NCI-H187 treated with DMSO at 0.1 percent for 48 hours (cell line): ENCODE results near the gene COL13A1.

Experiments used
- DNase-seq: peaks from one replicate; lab custom pipeline; 2025; lab: John Stamatoyannopoulos, UW

The COL13A1 gene

DNA sequence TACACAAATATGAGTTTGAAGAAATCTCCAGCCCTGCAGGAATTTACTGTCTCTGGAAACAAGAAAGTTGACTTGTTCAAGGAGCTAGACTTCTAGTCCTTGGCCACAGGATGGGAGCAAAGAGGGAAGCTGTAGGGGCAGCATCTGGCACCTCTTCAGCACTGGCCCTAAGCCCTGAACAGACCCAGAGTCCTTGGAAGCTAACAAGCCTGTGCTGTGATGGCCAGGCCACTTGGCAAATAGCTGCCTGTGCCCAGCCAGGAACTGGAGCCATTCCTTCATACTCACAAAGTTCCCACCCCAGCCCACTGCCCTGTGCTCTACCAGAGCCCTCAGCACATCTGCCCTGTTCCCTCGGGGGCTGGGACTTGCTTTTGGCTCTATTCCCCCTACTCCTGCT is 9.4 kb upstream of the COL13A1 start:
- no peak for DNase-seq

DNA sequence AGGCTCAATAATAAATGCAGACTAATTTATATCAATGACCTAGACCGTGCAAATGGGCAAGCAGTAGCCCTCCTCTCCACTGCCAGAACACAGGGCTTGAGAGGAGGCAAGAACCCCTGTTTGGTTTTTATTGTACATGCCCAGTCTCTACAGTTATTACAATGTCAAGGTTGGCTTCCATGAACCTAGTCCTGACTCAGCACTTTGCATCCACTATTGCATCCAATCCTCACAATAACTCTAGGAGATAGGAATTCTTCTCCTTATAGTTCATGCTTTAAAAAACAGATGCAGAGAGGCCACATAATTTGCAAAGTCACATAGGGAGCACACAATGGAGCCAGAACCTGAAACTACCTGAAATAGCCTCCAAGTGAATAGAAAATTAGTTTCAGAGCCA is 7.0 kb upstream of the COL13A1 start:
- no peak for DNase-seq

- no peak for DNase-seq
Measured at GRCh38 chr10:69795242-69795934, 6.3 kb upstream of the COL13A1 start.

- no peak for DNase-seq
Measured at GRCh38 chr10:69797959-69798358, 3.7 kb upstream of the COL13A1 start.

GRCh38 chr10:69800109-69800508 is 1.6 kb upstream of the COL13A1 start:
- DNase-seq = no peak

GRCh38 chr10:69800665-69801064 is 1.0 kb upstream of the COL13A1 start:
- no peak for DNase-seq

GRCh38 chr10:69801094-69801433 is 642 bp upstream of the COL13A1 start:
- DNase-seq = no peak

DNA sequence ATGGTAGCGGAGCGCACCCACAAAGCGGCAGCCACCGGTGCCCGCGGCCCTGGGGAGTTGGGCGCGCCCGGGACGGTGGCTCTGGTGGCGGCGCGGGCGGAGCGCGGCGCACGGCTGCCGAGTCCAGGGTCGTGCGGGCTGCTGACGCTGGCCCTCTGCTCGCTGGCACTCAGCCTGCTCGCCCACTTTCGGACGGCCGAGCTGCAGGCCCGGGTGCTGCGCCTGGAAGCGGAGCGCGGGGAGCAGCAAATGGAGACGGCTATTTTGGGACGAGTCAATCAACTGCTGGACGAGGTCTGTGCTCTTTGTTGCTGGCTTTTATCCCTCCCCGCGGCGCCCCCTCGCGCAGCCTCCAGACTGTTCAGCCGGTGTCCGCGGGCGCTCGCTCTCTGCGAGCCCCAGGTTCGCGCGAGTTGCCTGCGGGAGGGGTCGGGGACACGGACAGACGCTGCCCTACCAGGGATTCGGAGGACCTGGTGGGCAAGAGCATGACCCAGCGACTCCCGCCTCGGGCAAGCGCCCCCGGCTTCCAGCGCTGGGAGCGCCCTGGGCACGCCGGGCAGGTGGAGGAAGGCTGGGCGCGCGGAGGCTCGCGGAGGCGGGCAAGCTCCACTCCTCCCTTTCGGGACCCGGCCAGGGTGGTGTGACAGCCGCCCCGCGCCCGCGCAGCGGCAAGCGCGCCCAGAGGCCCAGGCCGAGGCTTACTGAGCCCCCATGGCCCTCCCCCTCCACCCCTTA is 887 bp downstream of the COL13A1 start:
- no peak for DNase-seq

- DNase-seq = no peak
Measured at GRCh38 chr10:69803809-69804208, 2.1 kb downstream of the COL13A1 start.

GRCh38 chr10:69804775-69805174 is 3.1 kb downstream of the COL13A1 start:
- no peak for DNase-seq

GRCh38 chr10:69807122-69807521 is 5.4 kb downstream of the COL13A1 start:
- DNase-seq = no peak

DNA sequence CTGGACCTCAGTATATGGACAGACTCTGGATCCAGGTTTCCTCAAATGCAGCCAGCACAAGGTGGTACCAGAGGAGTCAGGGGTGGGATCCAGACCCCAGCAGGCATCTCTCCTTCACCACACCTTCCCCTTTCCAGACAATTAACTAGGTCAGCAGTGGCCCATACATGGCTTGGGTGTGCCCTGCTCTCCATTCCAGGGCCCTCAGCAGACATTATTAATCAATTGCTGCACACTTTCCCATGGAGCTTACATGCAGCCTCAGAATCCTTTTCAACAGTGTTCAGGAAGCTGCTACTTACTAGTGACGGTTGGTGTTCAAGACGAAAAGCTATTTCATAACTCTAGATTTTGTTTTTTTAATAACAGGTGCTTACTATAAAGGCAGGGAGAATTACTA is 6.0 kb downstream of the COL13A1 start:
- no peak for DNase-seq

DNA sequence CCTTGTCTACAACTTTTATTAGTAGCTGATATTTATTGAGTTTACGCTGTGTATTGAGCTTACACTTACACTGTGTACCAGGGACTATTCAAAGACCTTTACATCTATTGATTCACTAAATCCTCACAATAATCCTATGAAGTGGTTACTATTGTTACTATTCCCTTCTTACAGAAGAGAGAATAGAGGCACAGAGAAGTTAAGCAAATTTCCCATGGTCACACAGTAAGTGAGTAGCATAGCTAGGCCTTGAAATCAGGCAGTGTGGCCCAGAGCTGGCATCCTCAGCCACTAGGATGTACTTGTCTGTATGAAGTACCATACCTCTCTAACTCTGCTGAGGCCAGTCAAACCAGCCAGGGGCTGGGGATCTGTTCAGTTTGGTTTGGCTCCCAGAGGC is 7.6 kb downstream of the COL13A1 start:
- no peak for DNase-seq

DNA sequence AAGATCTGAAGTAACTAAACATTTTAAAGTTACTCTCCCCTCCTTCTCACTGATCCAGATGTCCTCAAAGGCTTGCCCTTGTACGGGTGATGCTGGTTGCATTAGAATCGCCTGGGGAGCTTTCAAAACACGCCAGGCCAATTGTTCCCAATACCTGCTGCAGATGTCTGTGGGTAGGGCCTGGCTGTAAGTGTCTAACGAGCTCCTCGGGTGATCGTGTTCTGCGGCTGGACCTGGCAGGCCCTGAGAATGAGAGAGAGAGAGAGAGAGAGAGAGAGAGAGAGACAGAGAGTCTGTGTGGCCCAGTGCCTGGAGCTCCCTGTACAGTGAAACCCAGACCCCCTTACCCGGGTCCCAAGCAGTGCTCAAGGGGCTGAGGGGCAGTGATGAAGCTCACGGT is 8.4 kb downstream of the COL13A1 start:
- no peak for DNase-seq

- DNase-seq = no peak
Measured at GRCh38 chr10:69810675-69811397, 9.1 kb downstream of the COL13A1 start.

DNA sequence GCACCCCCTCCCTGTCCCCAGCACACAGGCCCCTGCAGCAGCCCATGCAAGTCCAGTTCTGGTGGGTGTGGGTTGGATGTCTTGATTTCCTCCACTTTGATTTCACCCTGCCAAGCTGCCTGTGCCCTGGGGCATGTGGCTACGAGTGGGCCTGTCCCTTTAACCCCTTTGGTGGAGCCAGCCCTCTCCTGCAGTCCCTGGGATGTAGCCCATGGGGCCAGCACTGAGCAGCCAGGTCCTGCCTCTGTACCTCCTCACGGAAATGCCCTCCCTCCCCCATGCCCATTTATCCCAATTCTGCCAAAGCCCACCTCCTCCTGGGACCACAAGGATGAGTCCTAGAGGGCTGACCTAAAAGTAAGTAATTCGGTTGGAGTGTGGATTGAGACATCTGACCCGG is 11.9 kb downstream of the COL13A1 start:
- DNase-seq = no peak

DNA sequence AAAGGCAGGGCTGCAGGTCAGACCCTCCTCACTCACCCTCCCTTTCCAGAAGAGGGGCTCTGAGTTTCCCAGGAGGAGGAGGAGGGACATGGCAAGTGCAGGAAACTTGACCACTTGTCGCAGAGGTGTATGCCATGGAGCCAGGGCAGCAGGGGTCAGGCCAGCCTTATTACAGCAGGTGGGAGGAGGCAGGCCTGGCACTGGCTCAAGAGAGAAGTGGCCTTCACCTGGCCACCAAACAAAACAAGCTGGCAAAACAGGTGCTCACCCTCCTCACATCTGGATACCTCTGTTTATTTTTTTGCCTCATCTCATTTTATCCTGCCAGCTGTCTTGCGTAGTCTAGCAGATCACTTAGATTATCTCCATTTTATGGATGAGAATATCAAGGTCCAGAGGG is 12.5 kb downstream of the COL13A1 start:
- no peak for DNase-seq

GRCh38 chr10:69815104-69815503 is 13.4 kb downstream of the COL13A1 start:
- DNase-seq = no peak

DNA sequence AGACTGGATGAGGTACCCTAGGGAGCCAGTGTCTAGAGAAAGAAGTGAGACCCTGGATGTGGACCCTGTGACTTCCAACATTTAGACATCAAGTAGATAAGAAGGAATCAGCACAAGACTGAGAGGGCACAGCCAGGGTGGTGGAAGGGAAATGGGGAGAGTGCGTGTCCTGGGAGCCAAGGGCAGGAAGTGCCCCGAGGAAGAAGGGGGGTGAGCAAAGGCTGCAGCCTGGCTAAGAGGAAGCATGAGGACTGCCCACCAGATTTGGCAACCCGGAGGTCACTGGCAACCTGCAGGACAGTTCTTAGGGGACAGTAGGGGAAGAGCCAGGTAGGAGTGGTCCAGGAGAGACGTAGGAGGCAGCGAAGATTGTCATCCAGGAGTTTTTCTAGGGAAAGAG is 14.8 kb downstream of the COL13A1 start:
- no peak for DNase-seq

- no peak for DNase-seq
Measured at GRCh38 chr10:69817078-69817581, 15.4 kb downstream of the COL13A1 start.

DNA sequence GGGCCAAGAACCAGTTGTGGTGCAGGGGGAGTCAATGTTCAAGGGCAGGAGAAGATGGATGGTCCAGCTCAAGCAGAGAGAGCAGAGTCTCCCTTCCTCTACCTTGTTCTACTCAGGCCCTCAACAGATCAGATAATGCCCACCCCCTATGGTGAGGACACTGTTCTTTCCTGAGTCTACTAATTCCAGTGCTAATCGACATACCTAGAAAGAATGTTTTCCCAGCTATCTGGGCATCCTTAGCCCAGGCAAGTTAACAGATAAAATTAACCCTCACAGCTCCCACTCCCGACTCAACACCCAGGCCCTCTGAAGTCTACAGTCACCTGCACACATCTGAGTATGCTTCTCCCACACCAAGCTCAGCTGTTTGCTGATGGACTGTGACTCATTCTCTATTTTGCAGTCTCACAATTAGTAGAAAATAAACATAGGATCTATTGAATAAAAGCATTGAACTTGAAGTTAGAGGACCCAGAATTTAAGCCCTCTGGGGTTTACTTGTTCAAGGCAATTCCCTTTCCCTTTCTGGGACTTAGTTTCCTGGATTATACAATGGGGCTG is 17.1 kb downstream of the COL13A1 start:
- DNase-seq = no peak

GRCh38 chr10:69819716-69820506 is 18.2 kb downstream of the COL13A1 start:
- DNase-seq = no peak
